Suprapubic skin (tissue), 4 donors: Measurements from ENCODE around the gene C10orf88.

Experiments used
- POLR2A ChIP-seq, 2 donors: fragments of 450-650 bp; IDR thresholded peaks; one replicate each; pipeline ENCODE4 v1.6.1; 2017; ENCODE audit warnings: antibody characterized with exemption in 2 of 2, mild to moderate bottlenecking in 2 of 2, moderate library complexity in 2 of 2
- POLR2AphosphoS5 ChIP-seq, 3 donors: sonication (generic); formaldehyde crosslinking; IDR thresholded peaks; one replicate each; pipeline ENCODE4 v1.6.1; 2017; ENCODE audit warnings: antibody characterized with exemption in 3 of 3
- TF ChIP-seq, protein P1 (sequence below), 2 donors: fragments of 200-600 bp in 1 of 2; fragments of 450-650 bp in 1 of 2; sonication (generic) in 1 of 2; IDR thresholded peaks; one replicate each; pipeline ENCODE4 v1.5.1; 2016 to 2019; ENCODE audit warnings: antibody characterized with exemption in 2 of 2, mild to moderate bottlenecking in 1 of 2, moderate library complexity in 1 of 2

DNA sequence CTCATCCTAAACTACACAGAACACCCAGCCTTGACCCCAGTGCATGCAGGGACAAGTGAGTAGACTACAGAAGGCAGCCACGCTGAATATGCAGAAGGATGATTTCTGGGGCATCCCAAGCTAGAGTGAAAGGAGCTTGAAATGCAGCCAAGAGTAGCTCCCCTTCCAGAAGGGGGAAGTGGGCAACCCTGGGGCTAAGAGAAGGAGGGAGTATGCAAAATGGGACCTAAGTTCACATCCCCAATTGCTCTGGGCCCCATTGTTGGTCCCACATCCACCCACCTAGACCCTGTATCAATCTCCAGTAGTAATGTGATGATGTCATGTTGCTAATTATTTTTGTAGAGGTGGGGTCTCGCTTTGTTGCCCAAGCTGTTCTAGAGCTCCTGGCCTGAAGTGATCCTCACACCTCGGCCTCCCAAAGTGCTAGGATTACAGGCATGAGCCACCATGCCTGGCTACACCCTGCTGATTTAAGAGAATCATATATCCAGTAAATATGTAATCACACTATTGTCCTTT, 20.6 kb upstream of the C10orf88 start:
- TF ChIP-seq, protein P1, sequence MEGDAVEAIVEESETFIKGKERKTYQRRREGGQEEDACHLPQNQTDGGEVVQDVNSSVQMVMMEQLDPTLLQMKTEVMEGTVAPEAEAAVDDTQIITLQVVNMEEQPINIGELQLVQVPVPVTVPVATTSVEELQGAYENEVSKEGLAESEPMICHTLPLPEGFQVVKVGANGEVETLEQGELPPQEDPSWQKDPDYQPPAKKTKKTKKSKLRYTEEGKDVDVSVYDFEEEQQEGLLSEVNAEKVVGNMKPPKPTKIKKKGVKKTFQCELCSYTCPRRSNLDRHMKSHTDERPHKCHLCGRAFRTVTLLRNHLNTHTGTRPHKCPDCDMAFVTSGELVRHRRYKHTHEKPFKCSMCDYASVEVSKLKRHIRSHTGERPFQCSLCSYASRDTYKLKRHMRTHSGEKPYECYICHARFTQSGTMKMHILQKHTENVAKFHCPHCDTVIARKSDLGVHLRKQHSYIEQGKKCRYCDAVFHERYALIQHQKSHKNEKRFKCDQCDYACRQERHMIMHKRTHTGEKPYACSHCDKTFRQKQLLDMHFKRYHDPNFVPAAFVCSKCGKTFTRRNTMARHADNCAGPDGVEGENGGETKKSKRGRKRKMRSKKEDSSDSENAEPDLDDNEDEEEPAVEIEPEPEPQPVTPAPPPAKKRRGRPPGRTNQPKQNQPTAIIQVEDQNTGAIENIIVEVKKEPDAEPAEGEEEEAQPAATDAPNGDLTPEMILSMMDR (IDR thresholded peaks at IDR 0.05) = no peak
- TF ChIP-seq POLR2AphosphoS5 (IDR thresholded peaks at IDR 0.05) = no peak
- no peak for TF ChIP-seq POLR2A (IDR thresholded peaks at IDR 0.05)
